HepG2 (cell line): ENCODE data around the gene SLC7A8. TPM values are rescaled to one million over a fixed set of nuclear protein-coding genes. Genes with fewer than 3 reads are reported as not detected.
A peak's percentile ranks its signal among the peaks of the same experiment; 100 is the strongest.

Experiments used
- ATAC-seq: fragments of 200-7000 bp; cut with Tn5 transposase; 3 replicates; pipeline ENCODE4 v1.9.1; 2020; ENCODE audit warnings: mild to moderate bottlenecking, moderate library complexity
- BruUV-seq: library from RNA; stranded (reverse); fragments of 400-500 nt; replicated peaks from 2 replicates; lab custom pipeline; 2021; lab: Mats Ljungman, UMichigan
- CTCF ChIA-PET: fragments of 300-600 bp; formaldehyde crosslinking; extraction: SDS; loops from one replicate; lab custom pipeline; 2021; ENCODE audit warnings: low total read pairs, inconsistent platforms, low intra/inter-chr PET ratio; lab: Yijun Ruan, JAX
- POLR2A ChIA-PET: fragments of 350-600 bp; sonication (Branson Sonifier 250); formaldehyde crosslinking; loops from one replicate; lab custom pipeline; 2020; ENCODE audit warnings: antibody characterized with exemption, inconsistent platforms; lab: Yijun Ruan, JAX
- DNase-seq: peaks from one replicate; pipeline ENCODE4 v3.0.0-alpha.2; 2015; ENCODE audit warnings: low spot score
- FAIRE-seq: peaks from 3 replicates; lab custom pipeline; 2011; peaks lifted over from hg19 to GRCh38; lab: Jason Lieb, UNC
- H2AFZ ChIP-seq: one replicate; pipeline ENCODE4 v1.6.1; 2011; ENCODE audit warnings: low read length, inconsistent platforms
- H3K27ac ChIP-seq: fragments of 300-600 bp; 3 replicates; pipeline ENCODE4 v1.8.0; 2011; ENCODE audit warnings: mixed run types, mild to moderate bottlenecking, mixed read lengths, low read length, inconsistent platforms; ENCODE audit not compliant: insufficient read depth; ENCODE audit errors: extremely low read length
- H3K27me3 ChIP-seq, 2 experiments: fragments of 200-600 bp in 1 of 2; 2 replicates in 1 of 2; 3 replicates in 1 of 2; pipeline versions ENCODE4 v1.6.0 to v1.8.0; 2011; ENCODE audit warnings: low read length in 2 of 2, mild to moderate bottlenecking in 2 of 2, moderate library complexity in 2 of 2, inconsistent platforms in 1 of 2; ENCODE audit not compliant: insufficient read depth in 2 of 2, control insufficient read depth in 1 of 2
- H3K36me3 ChIP-seq, 2 experiments: fragments of 200-600 bp in 1 of 2; replicated peaks in 1 of 2; 2 replicates in 1 of 2; 3 replicates in 1 of 2; pipeline versions ENCODE4 v1.5.1 to v1.8.0; 2011; ENCODE audit warnings: low read length in 2 of 2, inconsistent platforms in 1 of 2; ENCODE audit not compliant: insufficient read depth in 2 of 2, control insufficient read depth in 1 of 2
- H3K4me1 ChIP-seq: 2 replicates; pipeline ENCODE4 v1.5.1; 2012; ENCODE audit warnings: low read length, inconsistent platforms; ENCODE audit not compliant: insufficient read depth
- H3K4me2 ChIP-seq: 2 replicates; pipeline ENCODE4 v1.6.0; 2011; ENCODE audit warnings: low read depth, low read length, inconsistent platforms
- H3K4me3 ChIP-seq, 3 experiments: fragments of 200-600 bp in 1 of 3; sonication (generic), shearing (Covaris generic) in 1 of 3; replicated peaks in 1 of 3; 2 replicates each; pipeline ENCODE4 v1.5.1; 2011 to 2016; ENCODE audit warnings: low read length in 3 of 3, inconsistent platforms in 2 of 3, low read depth in 2 of 3, mild to moderate bottlenecking in 2 of 3, control low read depth in 1 of 3, mixed read lengths in 1 of 3; ENCODE audit not compliant: insufficient read depth in 1 of 3
- H3K79me2 ChIP-seq: one replicate; pipeline ENCODE4 v1.6.1; 2011; ENCODE audit warnings: low read length, inconsistent platforms; ENCODE audit not compliant: insufficient read depth
- H3K9ac ChIP-seq: 2 replicates; pipeline ENCODE4 v1.6.0; 2011; ENCODE audit warnings: mild to moderate bottlenecking, low read depth, low read length, inconsistent platforms; ENCODE audit not compliant: insufficient read depth
- H3K9me3 ChIP-seq: 2 replicates; pipeline ENCODE4 v1.5.1; 2012; ENCODE audit warnings: mild to moderate bottlenecking, low read length
- H4K20me1 ChIP-seq: 2 replicates; pipeline ENCODE4 v1.6.0; 2011; ENCODE audit warnings: inconsistent platforms, mild to moderate bottlenecking, low read length, moderate library complexity; ENCODE audit not compliant: insufficient read depth
- BHLHE40 ChIP-seq: IDR thresholded peaks from 2 replicates; pipeline ENCODE4 v1.6.1; 2011; ENCODE audit warnings: low read length, improper control_type of control experiment
- GATA4 ChIP-seq: sonication (generic); IDR thresholded peaks from 2 replicates; pipeline ENCODE4 v1.6.1; 2016; ENCODE audit warnings: antibody characterized with exemption, low read depth, borderline replicate concordance
- SATB2 ChIP-seq: sonication (generic); formaldehyde crosslinking; IDR thresholded peaks from 2 replicates; pipeline ENCODE4 v1.5.0; 2020; ENCODE audit warnings: missing genetic modification reagents
- SUZ12 ChIP-seq: fragments of 150-350 bp; IDR thresholded peaks from 2 replicates; pipeline ENCODE4 v1.6.1; 2014; ENCODE audit warnings: low read depth, low read length
- ZNF446 ChIP-seq: sonication (generic); formaldehyde crosslinking; IDR thresholded peaks from 2 replicates; pipeline ENCODE4 v1.5.0; 2020; ENCODE audit warnings: mild to moderate bottlenecking, missing genetic modification reagents
- ZNF768 ChIP-seq: sonication (generic); formaldehyde crosslinking; IDR thresholded peaks from 2 replicates; pipeline ENCODE4 v1.4.0; 2020; ENCODE audit warnings: missing genetic modification reagents
- ZNF777 ChIP-seq: sonication (generic); formaldehyde crosslinking; IDR thresholded peaks from 2 replicates; pipeline ENCODE4 v1.4.0; 2020; ENCODE audit warnings: missing genetic modification reagents
- ZSCAN31 ChIP-seq: sonication (generic); formaldehyde crosslinking; IDR thresholded peaks from 2 replicates; pipeline ENCODE4 v1.5.0; 2020; ENCODE audit warnings: low read depth, mild to moderate bottlenecking, missing genetic modification reagents
- WGBS: methylation state at CpG from one replicate; pipeline ENCODE4 v1.1.6; 2017; ENCODE audit warnings: low lambda C conversion rate; 5-methylcytosine and 5-hydroxymethylcytosine counted together
- in situ Hi-C: cut with HindIII; loops from 2 replicates; pipeline ENCODE4 v1.10.0; 2017; ENCODE audit warnings: low pct_unique_long_range_greater_than_20kb; ENCODE audit not compliant: extremely low pct_ligation_motif_present
- intact Hi-C: fragments of 100-400 bp; cut with micrococcal nuclease; formaldehyde crosslinking; loops from one replicate; pipeline ENCODE4 v1.10.0; 2022; ENCODE audit not compliant: unreplicated experiment
- polyA plus RNA-seq, 8 experiments: library from polyadenylated mRNA; depleted of rRNA in 3 of 8; stranded (reverse) in 7 of 8; unstranded in 1 of 8; fragments of >200 nt; fragmentation: Illumina TruSeq in 4 of 8; extraction: Trizol in 4 of 8; gene quantifications; 2 replicates each; pipeline versions ENCODE4 v1.2.1 to v1.2.3, GENCODE V29; 2011 to 2016; ENCODE audit warnings: low read depth in 4 of 8, missing spikeins in 1 of 8, mixed read lengths in 1 of 8; ENCODE audit not compliant: insufficient read depth in 1 of 8
- total RNA-seq, 5 experiments: library from RNA; depleted of rRNA; stranded (reverse); fragments of >200 nt; fragmentation: Illumina TruSeq; extraction: Trizol; gene quantifications; 2 replicates each; pipeline ENCODE4 v1.2.3, GENCODE V29; 2016; ENCODE audit warnings: low read depth in 1 of 5
- TF ChIP-seq, protein P1 (sequence below): sonication (generic); formaldehyde crosslinking; IDR thresholded peaks from 2 replicates; pipeline ENCODE4 v1.4.0; 2020; ENCODE audit warnings: mild to moderate bottlenecking, low read depth, missing genetic modification reagents
- TF ChIP-seq, protein P2 (sequence below): sonication (generic); formaldehyde crosslinking; IDR thresholded peaks from 2 replicates; pipeline ENCODE4 v1.4.0; 2020; ENCODE audit warnings: missing genetic modification reagents
- TF ChIP-seq, protein P3 (sequence below): sonication (generic); formaldehyde crosslinking; IDR thresholded peaks from 2 replicates; pipeline ENCODE4 v1.4.0; 2020; ENCODE audit warnings: missing genetic modification reagents
- TF ChIP-seq, protein P4 (sequence below): sonication (generic); formaldehyde crosslinking; IDR thresholded peaks from 2 replicates; pipeline ENCODE4 v1.8.0; 2022; ENCODE audit warnings: low read depth, missing genetic modification reagents
- TF ChIP-seq, protein P5 (sequence below): sonication (generic); formaldehyde crosslinking; IDR thresholded peaks from 2 replicates; pipeline ENCODE4 v1.5.1; 2020; ENCODE audit warnings: missing genetic modification reagents, mild to moderate bottlenecking, borderline replicate concordance

The SLC7A8 gene
- total and polyA plus RNA-seq, 2 of the 13 experiments (the other 11 are each of a cell fraction or from before 2014, with no cell fraction given) = 0.25 TPM; not detected in 1

DNA sequence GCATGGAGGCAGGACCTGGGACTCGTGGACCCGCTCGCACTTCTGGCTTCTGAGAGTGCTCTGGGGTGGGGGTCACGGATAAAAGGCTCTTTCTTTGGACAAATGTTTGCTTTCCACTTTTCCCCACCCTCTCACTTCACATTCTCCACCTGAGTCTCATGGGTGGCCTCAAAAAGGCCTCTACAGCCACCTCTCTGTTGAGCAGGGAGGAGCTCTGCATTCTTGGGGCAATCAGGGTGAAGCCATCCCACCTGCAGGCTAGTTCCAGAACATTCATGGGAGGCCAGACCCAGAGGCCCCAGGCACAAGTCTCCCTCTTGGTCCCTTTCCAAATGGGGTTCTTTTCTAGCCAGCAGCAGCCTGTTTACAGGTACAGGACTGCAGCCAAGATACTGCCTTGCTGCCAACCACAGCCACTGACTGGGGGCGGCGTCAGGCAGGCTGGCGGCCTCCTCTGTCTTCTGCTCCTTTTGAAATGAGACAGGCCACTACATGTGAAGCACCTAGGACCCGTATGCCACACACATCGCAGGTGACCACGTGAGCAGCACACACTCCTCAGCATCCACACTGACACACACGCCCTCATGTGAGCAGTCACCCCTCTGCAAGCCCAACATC, 46.2 kb downstream of the SLC7A8 start:
- in situ Hi-C loops = no loop called here
- Histone ChIP-seq H4K20me1 (no peaks in the 10 kb centered on the region), H3K9ac (no peak overlapping the region), H3K36me3 (no peaks in the 10 kb centered on the region), H3K79me2 (no peaks in the 10 kb centered on the region), H3K27me3 (peaks cover 11 to 56% of the 10 kb centered on the region in 2 experiments), H3K4me1 (peaks cover 17% of the 10 kb centered on the region), H3K27ac (no peak overlapping the region), H2AFZ (no peak overlapping the region), H3K4me3 (no peak overlapping the region; a peak in 1 of 6 replicates), H3K4me2 (peak overlapping the region; percentile 29), H3K9me3 (no peaks in the 10 kb centered on the region)
- ATAC-seq (peak; percentile 45), DNase-seq (no peak), FAIRE-seq (no peak)
- 25% methylated on average over 11 of the region's 11 CpGs for WGBS
- intact Hi-C loops = no loop called here
- ChIA-PET POLR2A (no interaction called here), CTCF (interaction anchor here (1.1 kb wide), 1 partner anchor 16 kb away, joined by 5 read pairs; no protein-coding TSS in a partner anchor)
- BruUV-seq = no TSS peak
- TF ChIP-seq, protein P1, sequence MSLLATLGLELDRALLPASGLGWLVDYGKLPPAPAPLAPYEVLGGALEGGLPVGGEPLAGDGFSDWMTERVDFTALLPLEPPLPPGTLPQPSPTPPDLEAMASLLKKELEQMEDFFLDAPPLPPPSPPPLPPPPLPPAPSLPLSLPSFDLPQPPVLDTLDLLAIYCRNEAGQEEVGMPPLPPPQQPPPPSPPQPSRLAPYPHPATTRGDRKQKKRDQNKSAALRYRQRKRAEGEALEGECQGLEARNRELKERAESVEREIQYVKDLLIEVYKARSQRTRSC (CRISPR knock-in tag) = no peak
- TF ChIP-seq ZNF768 (CRISPR knock-in tag) = peak; percentile 17; the same call in 1 of the 2 replicates
- TF ChIP-seq, protein P2, sequence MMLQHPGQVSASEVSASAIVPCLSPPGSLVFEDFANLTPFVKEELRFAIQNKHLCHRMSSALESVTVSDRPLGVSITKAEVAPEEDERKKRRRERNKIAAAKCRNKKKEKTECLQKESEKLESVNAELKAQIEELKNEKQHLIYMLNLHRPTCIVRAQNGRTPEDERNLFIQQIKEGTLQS (CRISPR knock-in tag) = no peak
- no peak for TF ChIP-seq ZNF777
- TF ChIP-seq, protein P3, sequence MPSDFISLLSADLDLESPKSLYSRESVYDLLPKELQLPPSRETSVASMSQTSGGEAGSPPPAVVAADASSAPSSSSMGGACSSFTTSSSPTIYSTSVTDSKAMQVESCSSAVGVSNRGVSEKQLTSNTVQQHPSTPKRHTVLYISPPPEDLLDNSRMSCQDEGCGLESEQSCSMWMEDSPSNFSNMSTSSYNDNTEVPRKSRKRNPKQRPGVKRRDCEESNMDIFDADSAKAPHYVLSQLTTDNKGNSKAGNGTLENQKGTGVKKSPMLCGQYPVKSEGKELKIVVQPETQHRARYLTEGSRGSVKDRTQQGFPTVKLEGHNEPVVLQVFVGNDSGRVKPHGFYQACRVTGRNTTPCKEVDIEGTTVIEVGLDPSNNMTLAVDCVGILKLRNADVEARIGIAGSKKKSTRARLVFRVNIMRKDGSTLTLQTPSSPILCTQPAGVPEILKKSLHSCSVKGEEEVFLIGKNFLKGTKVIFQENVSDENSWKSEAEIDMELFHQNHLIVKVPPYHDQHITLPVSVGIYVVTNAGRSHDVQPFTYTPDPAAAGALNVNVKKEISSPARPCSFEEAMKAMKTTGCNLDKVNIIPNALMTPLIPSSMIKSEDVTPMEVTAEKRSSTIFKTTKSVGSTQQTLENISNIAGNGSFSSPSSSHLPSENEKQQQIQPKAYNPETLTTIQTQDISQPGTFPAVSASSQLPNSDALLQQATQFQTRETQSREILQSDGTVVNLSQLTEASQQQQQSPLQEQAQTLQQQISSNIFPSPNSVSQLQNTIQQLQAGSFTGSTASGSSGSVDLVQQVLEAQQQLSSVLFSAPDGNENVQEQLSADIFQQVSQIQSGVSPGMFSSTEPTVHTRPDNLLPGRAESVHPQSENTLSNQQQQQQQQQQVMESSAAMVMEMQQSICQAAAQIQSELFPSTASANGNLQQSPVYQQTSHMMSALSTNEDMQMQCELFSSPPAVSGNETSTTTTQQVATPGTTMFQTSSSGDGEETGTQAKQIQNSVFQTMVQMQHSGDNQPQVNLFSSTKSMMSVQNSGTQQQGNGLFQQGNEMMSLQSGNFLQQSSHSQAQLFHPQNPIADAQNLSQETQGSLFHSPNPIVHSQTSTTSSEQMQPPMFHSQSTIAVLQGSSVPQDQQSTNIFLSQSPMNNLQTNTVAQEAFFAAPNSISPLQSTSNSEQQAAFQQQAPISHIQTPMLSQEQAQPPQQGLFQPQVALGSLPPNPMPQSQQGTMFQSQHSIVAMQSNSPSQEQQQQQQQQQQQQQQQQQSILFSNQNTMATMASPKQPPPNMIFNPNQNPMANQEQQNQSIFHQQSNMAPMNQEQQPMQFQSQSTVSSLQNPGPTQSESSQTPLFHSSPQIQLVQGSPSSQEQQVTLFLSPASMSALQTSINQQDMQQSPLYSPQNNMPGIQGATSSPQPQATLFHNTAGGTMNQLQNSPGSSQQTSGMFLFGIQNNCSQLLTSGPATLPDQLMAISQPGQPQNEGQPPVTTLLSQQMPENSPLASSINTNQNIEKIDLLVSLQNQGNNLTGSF (CRISPR knock-in tag) = no peak
- TF ChIP-seq SATB2 (CRISPR knock-in tag) = no peak
- no peak for TF ChIP-seq SUZ12
- TF ChIP-seq GATA4 = no peak
- TF ChIP-seq, protein P4, sequence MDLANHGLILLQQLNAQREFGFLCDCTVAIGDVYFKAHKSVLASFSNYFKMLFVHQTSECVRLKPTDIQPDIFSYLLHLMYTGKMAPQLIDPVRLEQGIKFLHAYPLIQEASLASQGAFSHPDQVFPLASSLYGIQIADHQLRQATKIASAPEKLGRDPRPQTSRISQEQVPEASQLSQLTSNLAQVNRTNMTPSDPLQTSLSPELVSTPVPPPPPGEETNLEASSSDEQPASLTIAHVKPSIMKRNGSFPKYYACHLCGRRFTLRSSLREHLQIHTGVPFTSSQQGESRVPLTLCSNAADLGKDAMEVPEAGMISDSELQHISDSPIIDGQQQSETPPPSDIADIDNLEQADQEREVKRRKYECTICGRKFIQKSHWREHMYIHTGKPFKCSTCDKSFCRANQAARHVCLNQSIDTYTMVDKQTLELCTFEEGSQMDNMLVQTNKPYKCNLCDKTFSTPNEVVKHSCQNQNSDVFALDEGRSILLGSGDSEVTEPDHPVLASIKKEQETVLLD (CRISPR knock-in tag) = no peak
- TF ChIP-seq, protein P5, sequence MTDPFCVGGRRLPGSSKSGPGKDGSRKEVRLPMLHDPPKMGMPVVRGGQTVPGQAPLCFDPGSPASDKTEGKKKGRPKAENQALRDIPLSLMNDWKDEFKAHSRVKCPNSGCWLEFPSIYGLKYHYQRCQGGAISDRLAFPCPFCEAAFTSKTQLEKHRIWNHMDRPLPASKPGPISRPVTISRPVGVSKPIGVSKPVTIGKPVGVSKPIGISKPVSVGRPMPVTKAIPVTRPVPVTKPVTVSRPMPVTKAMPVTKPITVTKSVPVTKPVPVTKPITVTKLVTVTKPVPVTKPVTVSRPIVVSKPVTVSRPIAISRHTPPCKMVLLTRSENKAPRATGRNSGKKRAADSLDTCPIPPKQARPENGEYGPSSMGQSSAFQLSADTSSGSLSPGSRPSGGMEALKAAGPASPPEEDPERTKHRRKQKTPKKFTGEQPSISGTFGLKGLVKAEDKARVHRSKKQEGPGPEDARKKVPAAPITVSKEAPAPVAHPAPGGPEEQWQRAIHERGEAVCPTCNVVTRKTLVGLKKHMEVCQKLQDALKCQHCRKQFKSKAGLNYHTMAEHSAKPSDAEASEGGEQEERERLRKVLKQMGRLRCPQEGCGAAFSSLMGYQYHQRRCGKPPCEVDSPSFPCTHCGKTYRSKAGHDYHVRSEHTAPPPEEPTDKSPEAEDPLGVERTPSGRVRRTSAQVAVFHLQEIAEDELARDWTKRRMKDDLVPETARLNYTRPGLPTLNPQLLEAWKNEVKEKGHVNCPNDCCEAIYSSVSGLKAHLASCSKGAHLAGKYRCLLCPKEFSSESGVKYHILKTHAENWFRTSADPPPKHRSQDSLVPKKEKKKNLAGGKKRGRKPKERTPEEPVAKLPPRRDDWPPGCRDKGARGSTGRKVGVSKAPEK = no peak
- TF ChIP-seq ZSCAN31 = no peak
- TF ChIP-seq ZNF446 = 0 out of 2 replicates have a peak, but pooled peaks have one; percentile 16
- 0 out of 2 replicates have a peak, but pooled peaks have one; percentile 8 for TF ChIP-seq BHLHE40
